PC-9 (cell line): ENCODE data around the gene ZMYND10. TPM values are rescaled to one million over a fixed set of nuclear protein-coding genes. Genes with fewer than 3 reads are reported as not detected.
A peak's percentile ranks its signal among the peaks of the same experiment; 100 is the strongest.

Experiments used
- BruUV-seq: library from RNA; stranded (reverse); fragments of 400-500 nt; replicated peaks from 2 replicates; lab custom pipeline; 2021; lab: Mats Ljungman, UMichigan
- CTCF ChIA-PET: fragments of 300-600 bp; sonication (Branson Sonifier 250); formaldehyde crosslinking; loops from one replicate; lab custom pipeline; 2022; ENCODE audit warnings: antibody characterized with exemption; lab: Charles Lee
- POLR2A ChIA-PET: fragments of 300-600 bp; sonication (Branson Sonifier 250); formaldehyde crosslinking; loops from one replicate; lab custom pipeline; 2022; ENCODE audit warnings: antibody characterized with exemption; ENCODE audit not compliant: unreplicated experiment; lab: Charles Lee
- DNase-seq, 2 experiments: peaks; one replicate each; pipeline versions ENCODE4 v3.0.0 to v3.0.0-alpha.2; 2015 to 2022; ENCODE audit warnings: mixed read lengths in 1 of 2
- H2AFZ ChIP-seq: fragments of 200-600 bp; sonication (generic); 2 replicates; pipeline ENCODE4 v1.8.1; 2017; ENCODE audit warnings: antibody characterized with exemption
- H3F3A ChIP-seq: fragments of 200-600 bp; sonication (generic); 2 replicates; pipeline ENCODE4 v1.8.1; 2017; ENCODE audit warnings: antibody characterized with exemption, mild to moderate bottlenecking, low read depth; ENCODE audit not compliant: insufficient read depth
- H3K27ac ChIP-seq: fragments of 200-600 bp; sonication (generic); 2 replicates; pipeline ENCODE4 v1.6.1; 2016; ENCODE audit warnings: mixed run types
- H3K27me3 ChIP-seq: fragments of 200-600 bp; sonication (generic); 2 replicates; pipeline ENCODE4 v1.6.1; 2016; ENCODE audit warnings: low read depth, mixed run types; ENCODE audit not compliant: insufficient read depth
- H3K36me3 ChIP-seq: fragments of 200-600 bp; sonication (generic); 2 replicates; pipeline ENCODE4 v1.6.1; 2016; ENCODE audit warnings: low read depth, mixed run types
- H3K4me1 ChIP-seq: fragments of 200-600 bp; sonication (generic); replicated peaks from 2 replicates; pipeline ENCODE4 v1.6.1; 2016; ENCODE audit warnings: mixed run types; ENCODE audit not compliant: insufficient read depth
- H3K4me2 ChIP-seq: fragments of 200-600 bp; sonication (generic); 2 replicates; pipeline ENCODE4 v1.6.1; 2017; ENCODE audit warnings: mixed run types
- H3K4me3 ChIP-seq: fragments of 200-600 bp; sonication (generic); 2 replicates; pipeline ENCODE4 v1.6.1; 2016; ENCODE audit warnings: mixed run types
- H3K79me2 ChIP-seq: fragments of 200-600 bp; sonication (generic); 2 replicates; pipeline ENCODE4 v1.6.1; 2017; ENCODE audit warnings: low read depth, mixed run types
- H3K9me2 ChIP-seq: fragments of 200-600 bp; sonication (generic); 2 replicates; pipeline ENCODE4 v1.8.1; 2017; ENCODE audit warnings: mild to moderate bottlenecking; ENCODE audit not compliant: insufficient read depth
- H3K9me3 ChIP-seq: fragments of 200-600 bp; sonication (generic); 2 replicates; pipeline ENCODE4 v1.8.1; 2016; ENCODE audit warnings: low read depth; ENCODE audit not compliant: insufficient read depth
- H4K20me1 ChIP-seq: fragments of 200-600 bp; sonication (generic); 2 replicates; pipeline ENCODE4 v1.8.1; 2017; ENCODE audit not compliant: insufficient read depth
- CTCF ChIP-seq: fragments of 200-600 bp; sonication (generic); conservative IDR thresholded peaks from 2 replicates; pipeline ENCODE4 v1.6.1; 2017; ENCODE audit warnings: mixed run types, antibody characterized with exemption, mild to moderate bottlenecking, moderate library complexity
- EZH2 ChIP-seq: fragments of 200-600 bp; sonication (generic); IDR thresholded peaks from 2 replicates; pipeline ENCODE4 v1.8.0; 2017; ENCODE audit warnings: antibody characterized with exemption, low read depth
- intact Hi-C: fragments of 100-400 bp; cut with micrococcal nuclease; formaldehyde crosslinking; loops from one replicate; pipeline ENCODE4 v1.10.0; 2022; ENCODE audit not compliant: unreplicated experiment
- total RNA-seq: library from RNA; stranded (reverse); gene quantifications from 2 replicates; pipeline ENCODE4 v1.2.3, GENCODE V29; 2021

ZMYND10 gene
- total RNA-seq, 1 experiment from 2014 or later, result 4.4 TPM

DNA sequence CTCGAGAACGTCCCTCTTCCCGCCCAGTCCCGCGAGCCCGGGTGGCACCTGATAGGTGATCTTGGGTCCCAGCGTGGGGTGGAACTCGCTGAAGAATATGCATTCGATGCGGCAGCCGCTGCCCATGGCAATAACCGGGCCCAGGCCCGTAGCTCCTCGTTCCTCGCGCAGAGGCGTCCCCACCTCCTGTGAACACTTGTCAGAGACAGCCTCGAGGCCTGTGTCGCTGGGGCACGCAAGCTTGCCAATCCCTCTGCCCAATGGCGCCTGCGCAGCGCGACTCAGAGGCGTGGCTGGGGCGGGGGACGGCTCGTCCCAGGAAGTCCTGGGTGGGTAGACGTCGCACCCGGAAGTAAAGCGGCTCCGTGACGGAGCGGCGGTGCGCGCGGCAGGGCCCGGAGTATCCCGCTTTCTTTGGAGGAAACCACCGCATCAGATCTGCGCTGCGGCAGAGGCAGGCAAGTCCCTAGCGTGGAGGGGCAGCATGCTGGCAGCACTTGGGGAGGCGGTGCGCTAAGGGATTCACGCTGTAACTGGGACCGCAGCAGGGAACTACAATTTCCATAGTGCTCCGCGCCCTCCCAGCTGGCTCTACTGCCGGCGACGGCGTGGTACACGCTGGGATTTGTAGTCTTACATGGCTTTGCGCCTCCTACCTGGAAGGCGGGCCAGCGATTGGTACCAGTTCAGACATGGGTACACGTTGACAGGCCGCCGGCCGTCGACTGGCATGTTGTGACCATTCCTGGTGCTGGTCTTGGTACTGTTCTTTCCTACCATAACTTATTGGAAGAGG lies 5.2 kb upstream of the ZMYND10 start, which contains the start of the genes CYB561D2 and NPRL2:
TSS of gene CYB561D2 (plus strand) at position 336 of the 796 bp plus-strand sequence. CDS start 572 bp downstream, outside the sequence.
TSS of gene NPRL2 (minus strand) at position 249 of the 796 bp plus-strand sequence. CDS start at position 126, 123 bp downstream.
- ChIA-PET POLR2A (interaction anchor here (0.6 to 0.9 kb wide), 6 partner anchors 9 to 252 kb away, joined by 3 to 7 read pairs (median 5); no protein-coding TSS in a partner anchor), CTCF (interaction anchor here (0.8 to 2.3 kb wide), 3 partner anchors 14 to 191 kb away, joined by 3 to 6 read pairs (median 5); no protein-coding TSS in a partner anchor)
- peak within 1 kb of the TSS; percentile 89 for H2AFZ ChIP-seq
- TF ChIP-seq EZH2, result no peak
- 0 out of 2 replicates have a peak within 1 kb of the TSS, but pooled peaks have one; percentile 45 for H3K27ac ChIP-seq
- H3K9me2 ChIP-seq, result no peaks in the 10 kb centered on the region
- H3K27me3 ChIP-seq, result no peaks in the 10 kb centered on the region
- H3K9me3 ChIP-seq, result no peaks in the 10 kb centered on the region
- intact Hi-C loops, result loop anchor here (1.0 to 2.0 kb wide), 2 partner anchors 9 to 262 kb away; partner anchors contain the start of gene TMEM115
- peak within 1 kb of the TSS; percentile 79 for H3K4me3 ChIP-seq
- H4K20me1 ChIP-seq, result peaks cover 6% of the 10 kb centered on the region
- H3K36me3 ChIP-seq, result no peaks in the 10 kb centered on the region
- peaks cover 19% of the 10 kb centered on the region for H3K79me2 ChIP-seq
- BruUV-seq, result no TSS peak
- DNase-seq, result peak; percentile 89 to 98
- H3K4me2 ChIP-seq, result peak within 1 kb of the TSS; percentile 97
- peaks cover 9% of the 10 kb centered on the region; the same call in 1 of the 2 replicates for H3F3A ChIP-seq
- H3K4me1 ChIP-seq, result peaks cover 17% of the 10 kb centered on the region; the same call in 1 of the 2 replicates

- Histone ChIP-seq H3K9me3 (no peaks in the 10 kb centered on the region), H3K79me2 (peaks cover 16% of the 10 kb centered on the region; the same call in 1 of the 2 replicates), H3K27me3 (no peaks in the 10 kb centered on the region), H3K36me3 (no peaks in the 10 kb centered on the region), H3K4me1 (peaks cover 17% of the 10 kb centered on the region; the same call in 1 of the 2 replicates), H3K9me2 (no peaks in the 10 kb centered on the region), H3K27ac (no peak overlapping the region), H2AFZ (peak overlapping the region; percentile 89), H3F3A (peaks cover 9% of the 10 kb centered on the region; the same call in 1 of the 2 replicates), H3K4me3 (peak overlapping the region; percentile 79), H4K20me1 (peaks cover under 1% of the 10 kb centered on the region; the same call in 1 of the 2 replicates), H3K4me2 (peak overlapping the region; percentile 97)
- no peak for DNase-seq
- intact Hi-C loops, result loop anchor here (2.0 kb wide), 1 partner anchor 263 kb away; no protein-coding TSS in a partner anchor
- TSS peak; percentile 14 for BruUV-seq
- TF ChIP-seq EZH2 (no peak), CTCF (no peak)
- ChIA-PET POLR2A (interaction anchor here (0.6 to 0.9 kb wide), 4 partner anchors 10 to 252 kb away, joined by 3 to 7 read pairs (median 4); no protein-coding TSS in a partner anchor), CTCF (interaction anchor here (0.8 to 2.3 kb wide), 3 partner anchors 13 to 192 kb away, joined by 3 to 6 read pairs (median 5); no protein-coding TSS in a partner anchor)
These were observed 4.6 kb upstream of the ZMYND10 start for GRCh38 chr3:50350213-50350526.

- no peaks in the 10 kb centered on the region for H3K9me3 ChIP-seq
- no peaks in the 10 kb centered on the region for H3K27me3 ChIP-seq
- TF ChIP-seq CTCF, result peak; percentile 68
- TF ChIP-seq EZH2, result no peak
- peaks cover 16% of the 10 kb centered on the region; the same call in 1 of the 2 replicates for H3K79me2 ChIP-seq
- H3K9me2 ChIP-seq, result no peaks in the 10 kb centered on the region
- peaks cover 5% of the 10 kb centered on the region; the same call in 1 of the 2 replicates for H3F3A ChIP-seq
- H3K4me3 ChIP-seq, result no peak overlapping the region
- ChIA-PET POLR2A (interaction anchor here (0.6 to 0.7 kb wide), 3 partner anchors 30 to 1216 kb away, joined by 3 to 14 read pairs (median 3); no protein-coding TSS in a partner anchor), CTCF (interaction anchor here (0.6 to 1.0 kb wide), 7 partner anchors 10 to 264 kb away, joined by 3 to 18 read pairs (median 7); partner anchors contain the start of genes CISH and TMEM115)
- no peaks in the 10 kb centered on the region for H3K36me3 ChIP-seq
- peaks cover 17% of the 10 kb centered on the region; the same call in 1 of the 2 replicates for H3K4me1 ChIP-seq
- intact Hi-C loops, result loop anchor here (1.0 kb wide), 3 partner anchors 83 to 203 kb away; no protein-coding TSS in a partner anchor
- no peak overlapping the region for H3K4me2 ChIP-seq
- BruUV-seq, result no TSS peak
- H4K20me1 ChIP-seq, result no peaks in the 10 kb centered on the region
- DNase-seq, result peak; percentile 60 to 72
- no peak overlapping the region for H2AFZ ChIP-seq
- no peak overlapping the region for H3K27ac ChIP-seq
These were observed 1.8 kb upstream of the ZMYND10 start for GRCh38 chr3:50347187-50347813.
